COR-L47 (cell line): ENCODE data around the gene ZBTB7A.

Source experiments
- DNase-seq: peaks from one replicate; lab custom pipeline; 2025; lab: John Stamatoyannopoulos, UW

ZBTB7A gene

DNA sequence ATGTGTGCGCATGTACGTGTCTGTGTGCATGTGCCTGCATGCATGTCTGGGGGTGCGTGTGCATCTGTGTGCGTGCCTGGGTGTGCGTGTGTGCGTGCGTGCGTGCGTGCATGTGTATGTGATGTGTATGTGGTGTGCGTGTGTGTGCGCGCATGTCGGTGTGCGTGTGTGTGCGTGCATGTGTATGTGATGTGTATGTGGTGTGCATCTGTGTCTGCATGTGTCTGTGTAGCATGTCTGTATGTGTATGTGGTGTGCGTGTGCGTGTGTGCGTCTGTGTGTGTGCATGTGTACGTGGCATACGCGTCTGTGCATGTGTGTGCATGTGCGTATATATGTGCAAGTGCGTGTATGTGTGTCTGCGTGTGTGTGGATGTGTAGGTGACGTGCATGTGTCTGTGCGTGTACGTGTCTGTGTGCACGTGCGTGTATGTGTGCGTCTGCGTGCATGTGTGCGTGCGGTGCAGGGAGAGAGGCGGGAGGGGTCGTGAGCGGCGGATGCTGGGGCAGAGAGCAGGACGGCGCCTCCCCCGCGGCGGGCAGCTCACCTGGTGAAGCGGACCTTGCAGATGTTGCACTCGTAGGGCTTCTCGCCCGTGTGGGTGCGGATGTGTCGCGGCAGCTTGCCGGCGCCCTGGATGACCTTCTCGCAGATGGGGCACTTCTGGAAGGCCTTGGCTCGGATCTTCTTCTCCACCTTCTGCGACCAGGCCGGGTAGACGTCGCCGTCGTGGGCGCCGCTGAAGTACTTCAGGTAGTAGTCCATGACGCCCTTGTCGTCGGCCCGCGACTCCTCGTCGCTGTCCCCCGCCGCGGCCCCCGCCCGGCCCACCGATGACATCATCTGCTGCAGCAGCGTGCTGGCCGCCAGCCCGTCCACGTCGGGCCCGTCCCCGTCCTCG lies 13.0 kb downstream of the ZBTB7A start:
- no peak for DNase-seq

DNA sequence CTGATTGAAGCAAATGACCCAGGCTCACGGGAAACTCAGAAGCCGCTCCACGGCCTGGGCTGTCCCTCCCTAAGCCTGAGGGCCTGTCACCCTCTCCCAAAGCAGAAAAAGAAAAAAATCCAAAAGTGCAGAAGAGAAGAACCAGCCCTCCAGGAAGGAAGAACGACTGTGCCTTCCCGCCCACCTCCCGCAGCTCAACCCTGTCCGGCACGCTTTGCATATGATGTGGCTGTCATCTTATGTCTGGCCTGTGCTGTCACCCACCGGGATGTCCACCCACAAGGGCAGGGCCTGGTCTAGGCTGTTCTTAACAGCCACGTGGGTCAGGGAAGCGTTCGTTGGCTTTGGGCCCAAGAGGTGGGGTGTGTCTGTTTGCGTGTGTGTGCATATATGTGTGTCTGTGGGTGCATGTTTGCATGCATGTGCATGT lies 13.7 kb downstream of the ZBTB7A start:
- DNase-seq = no peak

DNA sequence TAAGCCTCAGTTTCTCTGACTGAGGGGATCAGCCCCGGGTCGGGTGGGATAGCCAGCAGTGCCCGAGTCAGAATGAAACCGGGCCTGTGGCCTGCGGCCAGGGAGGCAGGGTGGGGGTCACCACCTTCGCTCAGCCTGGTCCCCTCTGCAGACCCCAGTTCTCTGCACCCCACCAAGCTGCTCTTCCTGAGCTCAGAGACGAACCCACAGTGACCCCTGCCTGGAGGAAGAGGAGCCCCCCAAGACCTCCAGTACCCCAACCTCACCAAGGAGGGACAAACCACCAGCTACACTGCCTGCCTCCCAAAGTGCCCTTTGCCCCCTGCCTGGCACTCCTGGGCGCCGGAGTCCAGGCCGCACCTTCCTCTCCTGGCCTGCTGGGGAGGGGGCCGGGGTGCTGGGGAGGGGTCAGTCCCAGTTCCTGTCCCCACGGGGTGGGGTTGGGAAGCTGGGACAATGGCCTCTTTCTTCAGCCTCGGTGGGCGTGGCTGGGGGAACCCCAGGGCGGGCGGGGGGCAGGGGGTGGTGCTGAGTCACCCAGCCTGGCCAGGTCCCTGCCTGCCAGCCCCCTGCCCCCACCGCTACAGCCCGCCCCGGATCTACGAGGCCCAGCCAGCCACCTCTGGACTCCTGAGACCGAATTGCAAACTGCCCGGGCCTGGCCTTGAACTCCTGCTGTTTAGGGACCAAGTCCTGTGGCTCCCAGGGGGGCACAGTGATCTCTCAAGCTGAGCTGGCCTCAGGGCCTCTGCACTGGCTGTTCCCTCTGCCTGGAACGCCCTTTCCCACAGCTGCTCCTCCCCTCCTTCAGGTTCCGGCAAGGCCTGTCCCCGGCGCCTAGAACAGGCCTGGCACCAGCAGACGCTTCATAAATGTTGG lies 14.3 kb downstream of the ZBTB7A start:
- no peak for DNase-seq

DNA sequence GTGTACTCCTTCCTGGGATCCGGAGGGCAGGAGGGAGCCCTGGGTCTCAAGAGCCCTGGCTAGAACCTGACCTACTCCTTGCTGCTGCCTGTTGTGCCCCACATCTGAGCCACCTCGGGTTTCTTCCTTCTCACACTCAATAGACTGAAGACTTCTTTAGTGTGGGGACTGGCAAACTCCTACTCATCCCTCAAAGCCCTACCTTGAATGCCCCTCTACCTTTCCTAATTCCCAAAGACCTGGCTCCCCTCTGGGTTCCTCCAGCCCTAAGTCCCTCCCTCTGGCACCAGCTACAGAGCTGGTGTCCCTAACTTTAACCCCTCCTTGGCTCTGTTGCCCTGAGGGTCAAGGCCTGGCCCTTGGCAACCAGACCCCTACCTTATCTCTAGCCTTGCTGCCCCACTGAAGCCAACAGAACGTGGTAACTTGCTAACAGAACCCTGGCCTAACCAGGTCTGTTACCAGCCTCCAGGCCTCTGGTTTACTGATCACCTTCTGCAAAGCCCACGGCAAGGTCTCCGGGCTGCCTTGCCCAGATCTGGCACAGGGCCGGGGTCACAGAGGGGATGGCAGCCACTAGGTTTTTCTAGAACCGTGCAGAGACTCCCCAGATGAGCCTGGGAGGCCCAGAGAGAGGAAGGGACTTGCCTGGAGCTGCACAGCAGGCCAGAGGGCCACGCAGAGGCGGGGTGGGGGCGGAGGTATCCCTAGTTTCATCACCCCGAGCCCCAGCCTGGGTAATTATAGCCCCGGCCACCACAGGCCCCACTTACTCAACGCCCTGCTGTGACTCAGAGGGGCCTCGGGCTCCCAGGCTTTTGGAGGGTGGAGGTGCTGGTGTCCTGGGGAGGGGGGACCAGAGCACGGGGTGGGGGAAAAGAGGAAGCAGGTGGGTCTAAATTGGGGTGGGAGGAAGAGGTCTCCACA lies 15.3 kb downstream of the ZBTB7A start:
- DNase-seq = no peak

DNA sequence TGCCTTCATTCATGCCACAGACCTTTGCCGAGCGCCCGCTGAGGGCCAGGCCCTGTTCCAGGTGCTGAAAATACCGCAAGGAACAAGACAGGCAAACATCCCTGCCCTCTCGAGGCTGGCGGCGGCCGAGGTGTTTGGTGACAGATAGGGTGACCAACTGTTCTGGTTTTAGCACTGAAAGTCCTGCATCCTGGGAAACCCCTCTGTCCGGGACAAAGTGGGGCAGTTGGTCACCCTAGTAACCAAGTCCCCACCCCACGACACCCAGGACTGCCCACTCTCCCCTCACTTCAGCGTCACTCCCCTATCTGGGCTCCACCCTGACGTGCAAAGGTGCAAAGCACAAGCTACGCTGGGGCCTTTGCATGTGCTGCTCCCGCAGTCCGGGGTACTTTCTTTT lies 17.3 kb downstream of the ZBTB7A start:
- DNase-seq = no peak

DNA sequence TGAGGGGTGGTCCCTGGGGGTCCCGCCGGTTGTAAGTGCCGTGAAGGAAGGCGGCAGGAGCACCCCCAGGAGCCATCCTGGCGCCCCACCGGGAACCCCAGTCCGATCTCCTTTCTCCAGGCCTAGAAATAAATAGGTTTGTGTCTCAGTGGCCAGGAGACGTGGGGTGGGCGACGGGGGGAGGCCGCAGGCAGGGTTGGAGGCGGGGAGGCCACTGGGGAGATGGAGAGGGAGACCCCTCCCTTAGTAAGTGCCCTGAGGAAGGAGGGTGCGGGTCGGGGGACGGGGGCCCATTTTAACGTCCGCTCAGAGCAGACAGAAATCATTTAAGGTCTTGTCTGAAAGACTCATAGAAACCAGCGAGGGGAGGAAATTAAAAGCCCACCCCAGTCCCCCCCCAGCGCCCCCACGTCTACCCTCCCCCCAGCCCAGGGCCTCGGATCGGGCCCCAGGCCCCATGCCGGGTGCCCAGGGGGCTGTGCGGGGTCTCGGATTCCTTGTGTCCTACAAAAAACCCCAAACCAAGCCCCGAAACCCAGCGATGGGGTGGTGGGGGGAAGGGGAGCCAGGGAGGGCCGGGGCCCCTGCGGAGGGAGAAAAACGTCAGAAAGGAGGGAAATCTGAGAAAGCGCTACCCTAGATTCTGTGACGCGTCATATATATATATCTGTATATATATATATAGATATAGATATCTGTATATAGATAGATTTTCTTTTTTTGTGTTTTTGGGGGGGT lies 19.6 kb downstream of the ZBTB7A start:
- DNase-seq = no peak

DNA sequence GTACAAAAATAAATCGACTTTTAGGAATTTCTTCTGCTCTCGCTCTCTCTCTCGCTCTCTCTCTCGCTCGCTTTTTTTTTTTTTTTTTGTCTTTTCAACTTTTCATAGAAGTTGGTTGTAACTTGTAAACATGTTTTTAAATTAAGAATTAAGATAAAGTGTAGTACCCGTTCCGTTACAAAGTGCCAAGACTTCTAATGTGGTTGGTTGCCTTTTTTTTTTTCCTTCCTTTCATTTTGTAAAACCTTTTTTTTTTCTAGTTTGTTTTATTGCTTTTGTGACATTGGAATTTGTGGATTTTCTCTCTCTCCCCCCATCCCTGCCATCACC lies 20.4 kb downstream of the ZBTB7A start:
- DNase-seq = no peak

DNA sequence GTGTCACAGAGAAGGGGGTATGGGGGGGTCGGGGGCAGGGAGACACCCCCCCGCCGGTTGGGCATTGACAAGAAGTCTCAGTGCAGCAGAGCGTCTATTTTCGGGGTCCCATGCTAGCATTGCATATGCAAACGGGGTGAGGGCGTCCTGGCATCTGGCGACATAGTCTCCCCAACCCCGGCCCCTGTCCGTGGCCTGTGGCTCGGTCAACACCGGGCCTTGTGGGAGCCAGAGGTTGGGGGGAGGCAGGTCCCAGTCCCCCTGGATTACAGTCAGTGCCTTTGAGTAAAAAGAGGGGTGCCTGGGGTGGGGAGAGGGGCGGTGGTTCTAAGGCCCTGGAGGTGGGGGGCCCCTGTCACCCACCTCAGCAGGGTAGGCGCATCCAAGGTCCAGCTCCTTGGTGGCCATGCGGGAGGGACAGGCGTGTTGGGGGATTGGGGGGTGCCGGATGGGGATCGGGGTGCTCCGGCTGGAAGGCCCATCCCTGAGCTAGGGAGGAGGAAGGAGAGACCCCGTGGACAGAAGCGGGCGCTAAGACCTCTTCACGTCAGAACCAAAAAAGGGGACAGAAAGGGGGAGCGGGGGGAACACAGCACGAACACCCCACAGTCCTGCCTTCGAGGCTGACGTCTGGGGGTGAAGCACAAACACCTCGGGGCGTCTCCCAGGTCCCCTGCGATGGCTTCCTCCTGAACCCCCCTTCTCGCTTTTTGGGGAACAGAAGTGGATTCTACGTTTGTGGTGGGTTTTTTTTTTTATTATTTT lies 20.9 kb downstream of the ZBTB7A start:
- DNase-seq = no peak

DNA sequence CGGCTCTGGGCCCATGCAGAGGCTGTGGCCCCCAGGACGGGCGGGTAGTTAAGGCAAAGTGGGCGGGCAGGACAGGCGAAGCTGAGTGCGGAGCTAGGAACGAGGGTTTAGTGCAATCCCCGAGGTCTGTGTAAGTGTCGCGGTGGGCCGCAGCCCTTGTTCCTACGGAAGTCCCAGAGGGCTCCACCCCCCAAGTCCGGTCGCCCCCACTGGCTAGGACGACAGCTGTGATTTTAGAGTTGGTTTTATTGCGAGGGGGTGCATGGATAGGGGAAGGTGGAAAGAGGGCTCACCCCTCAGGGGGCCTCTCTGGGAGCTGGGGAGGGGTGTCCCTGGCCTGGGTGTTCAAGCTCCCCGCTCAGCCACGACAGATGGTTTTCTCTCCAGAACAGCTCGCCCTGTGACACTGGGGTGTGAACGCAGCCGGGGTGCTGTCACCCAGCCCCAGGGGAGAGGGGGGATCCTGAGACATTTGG lies 21.7 kb downstream of the ZBTB7A start:
- DNase-seq = no peak

DNA sequence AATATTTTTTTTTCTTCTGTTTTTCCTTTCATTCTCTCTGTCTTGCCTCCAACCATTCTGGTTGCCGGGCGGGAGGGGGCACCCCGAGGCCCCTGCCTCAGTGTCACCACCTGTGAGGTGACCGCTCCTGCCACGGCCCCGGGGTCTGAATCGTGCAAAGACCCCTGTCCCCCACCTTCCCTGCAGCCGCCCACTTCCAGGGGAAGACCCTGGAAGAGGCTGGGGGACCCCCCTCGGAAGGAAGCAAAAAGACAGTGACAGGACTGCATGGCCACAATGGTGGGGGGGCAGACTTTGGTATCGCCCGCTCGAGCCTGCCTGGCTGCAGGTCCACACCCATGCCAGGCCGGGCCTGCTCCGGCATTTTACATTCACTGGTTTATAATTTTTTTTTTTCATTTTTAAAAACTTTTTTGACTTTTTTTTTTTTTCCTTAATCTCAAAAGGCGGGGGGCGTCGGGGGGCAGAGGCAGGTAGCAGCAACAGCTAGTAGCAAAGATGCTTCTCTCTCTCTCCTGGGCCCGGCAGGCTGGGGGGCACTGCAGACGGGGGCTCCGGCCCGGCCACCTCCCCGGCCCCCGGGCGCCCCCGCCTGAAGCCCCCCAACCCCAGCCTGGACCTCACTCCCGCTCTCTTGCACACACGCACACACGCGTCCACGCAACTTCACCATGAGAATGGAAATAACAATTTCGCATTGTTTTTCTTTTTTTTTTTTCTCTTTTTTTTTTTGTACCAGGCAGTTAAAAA lies 22.6 kb downstream of the ZBTB7A start:
- DNase-seq = no peak

DNA sequence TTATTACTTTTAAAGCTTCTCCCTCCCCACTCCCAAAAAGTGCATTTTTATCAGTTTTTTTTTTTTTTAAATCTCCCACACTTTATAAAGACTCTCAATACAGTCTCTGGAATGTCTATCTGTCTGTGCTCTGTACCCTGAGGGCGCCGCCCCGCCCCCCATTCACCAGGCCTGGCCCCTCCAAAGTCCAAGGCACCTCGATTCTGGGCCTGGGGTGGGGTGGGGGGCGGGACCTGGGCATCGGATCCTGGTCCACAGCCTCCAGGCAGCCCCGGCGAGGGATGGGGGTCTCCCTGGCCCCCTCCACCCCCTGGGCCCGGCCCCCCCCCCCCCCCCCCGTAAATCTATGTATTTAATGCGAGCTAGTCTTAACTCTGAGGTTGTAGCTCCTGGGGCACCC lies 23.3 kb downstream of the ZBTB7A start:
- no peak for DNase-seq

DNA sequence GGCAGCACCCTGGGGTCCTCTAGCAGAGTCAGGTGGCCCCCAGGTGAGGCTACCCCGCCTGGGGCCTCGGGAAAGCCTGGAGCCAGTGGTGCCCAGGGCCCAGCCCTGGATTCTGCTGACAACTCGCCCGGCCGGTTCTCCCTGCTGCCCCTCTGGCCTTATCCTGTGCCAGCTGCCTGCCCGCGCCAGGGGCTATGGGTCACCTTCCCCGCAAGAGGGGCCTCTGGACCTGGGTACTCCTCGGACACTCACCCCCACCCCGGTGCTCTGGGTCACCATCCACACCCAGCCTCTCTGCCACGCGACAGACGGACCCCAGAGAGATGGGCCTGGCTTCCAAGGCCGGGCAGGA lies 24.0 kb downstream of the ZBTB7A start:
- no peak for DNase-seq

DNA sequence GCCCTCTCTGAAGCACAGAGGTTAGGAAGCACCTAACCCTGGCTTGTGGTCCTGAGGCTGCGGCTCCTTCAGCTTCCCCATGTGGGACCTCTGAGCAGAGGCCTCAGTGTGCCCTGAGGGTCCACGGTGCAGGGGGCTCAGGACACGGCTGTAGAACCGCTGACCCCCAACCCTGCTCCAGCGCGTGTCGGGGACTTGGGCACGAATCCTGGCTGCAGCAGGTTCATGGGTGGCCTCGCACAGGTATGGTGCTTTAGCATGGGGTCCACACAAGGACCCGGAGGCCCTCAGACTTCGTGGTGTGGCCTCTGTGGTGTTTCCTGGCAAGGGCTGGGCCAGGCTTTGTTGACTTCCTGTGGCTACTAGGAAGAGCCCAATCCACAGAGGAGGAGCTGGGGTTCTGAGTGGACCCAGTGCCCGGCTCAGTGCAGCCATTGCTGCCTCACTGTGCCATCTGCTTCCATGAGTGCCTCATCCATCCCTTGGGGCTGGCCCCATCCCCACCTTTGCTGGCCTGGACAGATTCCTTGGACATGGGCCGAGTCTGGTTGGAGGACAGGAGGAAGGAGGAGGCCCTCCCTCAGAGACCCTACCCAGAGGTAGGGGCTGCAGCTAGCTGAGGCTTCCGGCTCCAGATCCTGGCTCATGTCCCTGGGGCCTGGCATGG lies 24.5 kb downstream of the ZBTB7A start:
- no peak for DNase-seq

DNA sequence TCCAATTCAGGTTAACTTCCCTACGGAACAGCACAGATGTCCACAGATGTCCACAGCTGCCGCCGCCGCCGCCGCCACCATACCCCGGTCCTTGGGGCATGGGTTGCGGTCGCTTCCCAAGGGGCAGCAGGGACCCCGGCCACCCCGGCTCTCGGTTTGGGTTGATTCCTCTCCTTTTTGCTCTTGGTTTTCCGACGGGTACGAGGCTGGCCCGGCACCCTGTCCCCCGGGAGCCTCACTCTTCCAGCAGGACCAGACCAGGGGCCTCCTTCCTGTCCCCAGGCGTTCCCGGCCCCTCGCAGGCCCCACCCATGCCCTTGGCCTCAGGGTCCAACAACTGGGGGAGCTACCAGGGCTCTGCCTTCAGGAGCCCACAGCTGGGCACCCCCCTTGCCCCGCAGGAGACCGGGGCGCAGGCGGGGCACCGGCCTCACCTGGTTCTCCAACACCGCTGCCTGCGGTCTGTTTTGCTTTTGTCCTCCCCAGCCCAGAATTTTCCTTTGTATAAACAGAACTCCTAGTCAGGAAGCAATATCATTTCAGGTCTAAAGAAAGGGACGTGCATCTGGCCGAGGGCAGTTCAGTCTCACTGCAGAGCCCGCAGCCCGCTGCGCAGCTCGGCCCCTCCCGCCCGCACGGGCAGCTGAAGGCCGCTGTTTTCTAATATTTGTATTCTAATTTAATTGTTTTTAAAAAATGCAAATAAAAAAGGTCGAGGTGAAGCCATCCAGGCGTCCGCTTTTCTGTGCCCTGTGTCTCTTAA lies 27.9 kb downstream of the ZBTB7A start:
- DNase-seq = no peak

DNA sequence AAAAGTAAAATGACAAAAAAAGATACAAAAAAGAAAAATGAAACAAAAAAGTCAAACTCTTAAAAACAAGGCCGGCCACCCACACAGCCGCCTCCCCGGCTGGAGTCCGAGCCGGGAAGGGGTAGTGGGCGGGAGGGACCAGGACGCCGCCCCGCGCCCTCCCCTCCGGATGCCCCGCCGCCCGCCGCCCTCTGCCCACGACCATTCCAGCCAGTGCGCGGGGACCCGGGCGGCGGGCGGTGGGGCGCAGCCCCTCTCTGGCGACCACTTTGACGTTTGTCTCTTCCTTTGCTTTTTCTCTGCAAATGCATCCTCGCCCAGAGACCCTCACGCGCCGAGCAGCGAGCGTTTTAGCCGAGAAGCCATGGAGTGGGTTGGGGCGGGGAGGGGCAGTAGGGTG lies 28.6 kb downstream of the ZBTB7A start:
- no peak for DNase-seq

DNA sequence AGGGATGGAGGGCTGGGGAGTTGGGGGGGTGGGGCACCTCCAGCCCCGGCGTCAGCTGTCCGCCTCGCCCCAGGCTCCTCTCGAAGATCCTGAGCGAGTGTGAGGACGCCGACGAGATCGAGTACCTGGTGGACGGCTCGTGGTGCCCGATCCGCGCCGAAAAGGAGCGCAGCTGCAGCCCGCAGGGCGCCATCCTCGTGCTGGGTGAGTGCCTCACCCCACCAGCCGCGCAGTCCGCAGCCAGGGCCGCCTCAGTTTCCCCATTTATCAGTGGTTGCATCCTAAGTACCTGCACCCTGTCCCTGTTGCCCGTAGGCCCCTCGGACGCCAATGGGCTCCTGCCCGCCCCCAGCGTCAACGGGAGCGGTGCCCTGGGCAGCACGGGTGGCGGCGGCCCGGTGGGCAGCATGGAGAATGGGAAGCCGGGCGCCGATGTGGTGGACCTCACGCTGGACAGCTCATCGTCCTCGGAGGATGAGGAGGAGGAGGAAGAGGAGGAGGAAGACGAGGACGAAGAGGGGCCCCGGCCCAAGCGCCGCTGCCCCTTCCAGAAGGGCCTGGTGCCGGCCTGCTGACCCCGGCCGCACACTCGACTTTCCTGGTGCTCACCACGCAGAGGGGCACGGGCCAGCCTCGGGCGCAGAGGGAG lies 29.3 kb downstream of the ZBTB7A start:
- no peak for DNase-seq

DNA sequence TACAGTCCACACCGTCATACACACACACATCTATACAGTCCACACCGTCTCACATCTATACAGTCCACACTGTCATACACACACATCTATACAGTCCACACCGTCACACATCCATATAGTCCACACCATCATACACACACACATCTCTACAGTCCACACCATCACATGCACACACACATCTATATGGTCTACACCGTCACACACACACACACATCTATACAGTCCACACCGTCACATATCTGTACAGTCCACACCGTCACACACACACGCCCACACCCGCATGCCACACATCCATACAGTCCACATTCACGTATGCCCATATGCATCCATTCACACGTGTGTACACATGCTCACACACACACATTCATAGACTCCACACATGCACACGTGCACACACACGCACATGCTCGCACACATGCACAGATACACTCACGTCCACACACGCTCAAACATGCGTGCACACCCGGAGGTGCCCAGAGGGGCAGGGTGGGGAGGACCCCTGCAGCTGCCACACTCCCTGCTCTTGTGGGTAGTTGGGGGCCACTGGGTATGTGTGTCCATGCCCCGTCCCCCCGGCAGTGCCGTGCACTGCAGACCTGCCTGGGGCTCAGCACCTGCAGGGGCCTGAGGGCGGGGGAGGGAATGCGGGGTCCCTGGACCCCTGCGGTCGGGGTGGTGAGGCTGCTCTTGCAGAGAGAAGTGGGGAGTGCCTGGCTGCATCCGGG lies 30.0 kb downstream of the ZBTB7A start:
- DNase-seq = no peak
